Right lobe of liver (tissue), 6 donors: ENCODE data around the gene ZMYND11. TPM values are rescaled to one million over a fixed set of nuclear protein-coding genes. Genes with fewer than 3 reads are reported as not detected.

ENCODE experiments used
- ATAC-seq, 4 donors: fragments of 200-7000 bp; cut with Tn5 transposase; one replicate each; pipeline ENCODE4 v1.9.1; 2020; ENCODE audit warnings: mild to moderate bottlenecking in 4 of 4, moderate library complexity in 4 of 4
- DNase-seq, 3 donors: peaks; one replicate each; pipeline ENCODE4 v3.0.0-alpha.2; 2020
- H3K27ac ChIP-seq, 3 donors: fragments of 200-600 bp; one replicate each; pipeline ENCODE4 v1.8.0; 2022
- H3K27me3 ChIP-seq, 2 donors: fragments of 200-600 bp; one replicate each; pipeline ENCODE4 v1.8.0; 2022
- H3K36me3 ChIP-seq, 4 donors: fragments of 200-600 bp; sonication (generic) in 1 of 4; one replicate each; pipeline versions ENCODE4 v1.5.1 to v1.8.0; 2017 to 2022; ENCODE audit warnings: control low read depth in 1 of 4
- H3K4me1 ChIP-seq, 4 donors: fragments of 200-600 bp; sonication (generic) in 1 of 4; one replicate each; pipeline versions ENCODE4 v1.5.1 to v1.8.0; 2017 to 2022; ENCODE audit warnings: control low read depth in 1 of 4
- H3K4me3 ChIP-seq, 3 donors: fragments of 200-600 bp; one replicate each; pipeline ENCODE4 v1.8.0; 2022
- H3K9me3 ChIP-seq, 4 donors: fragments of 200-600 bp; sonication (generic) in 1 of 4; one replicate each; pipeline versions ENCODE4 v1.5.1 to v1.8.0; 2017 to 2022; ENCODE audit warnings: control low read depth in 1 of 4
- CTCF ChIP-seq, 4 donors: fragments of 200-600 bp in 3 of 4; fragments of 450-650 bp in 1 of 4; IDR thresholded peaks; one replicate each; pipeline versions ENCODE4 v1.5.1 to v1.8.0; 2016 to 2022; ENCODE audit warnings: antibody characterized with exemption in 4 of 4, mild to moderate bottlenecking in 2 of 4
- POLR2A ChIP-seq: fragments of 450-650 bp; IDR thresholded peaks from one replicate; pipeline ENCODE4 v1.6.1; 2017; ENCODE audit warnings: antibody characterized with exemption, mild to moderate bottlenecking
- WGBS: methylation state at CpG from one replicate; pipeline ENCODE4 v1.1.6; 2018; ENCODE audit warnings: low coverage, low lambda C conversion rate; ENCODE audit not compliant: insufficient coverage; ENCODE audit errors: missing lambda C conversion rate; 5-methylcytosine and 5-hydroxymethylcytosine counted together
- intact Hi-C, 2 donors: fragments of 100-400 bp; cut with DNase I; formaldehyde crosslinking; loops; one replicate each; pipeline versions ENCODE4 v1.11.2 to v1.14.1; 2022
- long read RNA-seq: library from polyadenylated mRNA; unstranded; transcript quantifications from one replicate; pipeline ENCODE4 v2.0.0, GENCODE V29; 2019
- total RNA-seq, 6 experiments: library from RNA; depleted of rRNA in 2 of 6; stranded (reverse); fragments of >200 nt in 2 of 6; fragmentation: NEBNext Ultra II Directional in 3 of 6; extraction: Animal tissue kit (Norgen Biotek cat#: 25700) in 3 of 6; gene quantifications; one replicate each; pipeline versions ENCODE4 v1.1.0 to v1.2.4, GENCODE V29; 2016 to 2023
- donor health status: DM: no; HTN: yes; CAD: no.
- donor health status: DM: no; HTN: no; CAD: no.
- donor health status: DM: no; HTN: no; CAD: no.
- donor health status: DM: no; HTN: yes; CAD: no.
- donor health status: DM: no; HTN: yes; CAD: no.

The ZMYND11 gene
- total RNA-seq, result 10 to 100 TPM; 22.5 to 30.6 (median 24.4) TPM
- long read RNA-seq, partial matches to known transcripts, result 1 of 3 reads
- long read RNA-seq, other reads (novel, unspliced or antisense), result 2 of 3 reads

DNA sequence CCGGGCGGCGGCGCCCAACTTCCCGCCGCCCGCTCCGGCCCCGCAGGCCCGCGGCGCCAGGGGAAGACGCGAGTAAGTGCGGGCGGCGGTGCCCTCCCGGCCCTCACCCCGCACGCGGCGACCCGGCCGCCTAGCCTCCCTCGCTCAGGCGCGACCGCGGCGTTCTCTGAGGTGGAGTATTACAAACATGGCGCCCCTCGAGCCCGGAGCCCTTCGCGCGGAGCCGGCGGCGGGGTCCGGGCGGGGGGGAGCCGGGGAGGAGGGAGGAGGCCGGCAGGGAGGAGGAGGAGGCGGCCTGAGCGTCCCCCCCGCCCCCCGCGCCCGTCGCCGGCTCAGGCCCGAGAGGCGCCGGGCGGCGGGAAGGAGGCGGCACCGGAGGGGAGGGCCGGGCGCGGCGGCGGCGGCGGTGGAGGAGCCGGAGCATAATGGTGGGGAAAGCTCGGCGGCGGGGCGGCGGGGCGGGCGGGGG is at the start of gene ZMYND11:
Gene ZMYND11 (plus strand): TSS at position 324 of the 469 bp plus-strand sequence. CDS start 44,558 bp downstream, outside the sequence.
- Histone ChIP-seq H3K4me1 (peaks cover 0 to 11% (median 4%) of the 10 kb centered on the region in 4 donors), H3K9me3 (no peaks in the 10 kb centered on the region), H3K4me3 (peak within 1 kb of the TSS; percentile 57 to 78 (median 75)), H3K27me3 (no peaks in the 10 kb centered on the region), H3K27ac (peak within 1 kb of the TSS; percentile 86 to 97 (median 88)), H3K36me3 (no peaks in the 10 kb centered on the region)
- 0% methylated on average over 29 of the region's 73 CpGs for WGBS
- DNase-seq (peak; percentile 71 to 78 (median 73)), ATAC-seq (peak; percentile 62 to 87 (median 78))
- TF ChIP-seq POLR2A (no peak), CTCF (IDR thresholded peaks at IDR 0.05) (no peak)
- intact Hi-C loops, result no loop called here

DNA sequence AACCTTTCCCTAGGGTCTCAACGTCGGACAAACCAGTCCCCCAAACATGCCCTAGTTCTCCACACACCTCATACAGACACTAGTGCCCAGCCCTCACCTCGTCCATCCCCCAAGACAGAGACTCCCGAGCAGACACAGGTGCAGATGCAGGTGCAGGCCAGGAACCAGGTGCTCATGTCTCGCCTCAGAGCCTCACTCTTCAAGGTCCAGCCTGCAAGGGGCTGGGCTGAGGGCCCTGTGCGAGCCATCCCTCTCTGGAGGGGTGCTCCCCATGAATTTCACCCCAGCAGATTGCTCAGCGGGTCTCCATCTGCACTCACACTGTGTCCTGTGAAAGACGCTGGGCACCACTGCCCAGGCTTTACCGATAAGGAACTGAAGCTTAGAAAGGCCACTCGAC is 49.2 kb upstream of the ZMYND11 start:
- Histone ChIP-seq H3K36me3 (no peaks in the 10 kb centered on the region), H3K4me1 (no peaks in the 10 kb centered on the region), H3K9me3 (no peaks in the 10 kb centered on the region), H3K27me3 (no peaks in the 10 kb centered on the region), H3K4me3 (no peak overlapping the region), H3K27ac (no peak overlapping the region)
- no peak for TF ChIP-seq POLR2A
- no CpG with 5 or more reads among the region's 10 CpGs for WGBS
- no peak for DNase-seq
- intact Hi-C loops, result no loop called here
- no peak for ATAC-seq

DNA sequence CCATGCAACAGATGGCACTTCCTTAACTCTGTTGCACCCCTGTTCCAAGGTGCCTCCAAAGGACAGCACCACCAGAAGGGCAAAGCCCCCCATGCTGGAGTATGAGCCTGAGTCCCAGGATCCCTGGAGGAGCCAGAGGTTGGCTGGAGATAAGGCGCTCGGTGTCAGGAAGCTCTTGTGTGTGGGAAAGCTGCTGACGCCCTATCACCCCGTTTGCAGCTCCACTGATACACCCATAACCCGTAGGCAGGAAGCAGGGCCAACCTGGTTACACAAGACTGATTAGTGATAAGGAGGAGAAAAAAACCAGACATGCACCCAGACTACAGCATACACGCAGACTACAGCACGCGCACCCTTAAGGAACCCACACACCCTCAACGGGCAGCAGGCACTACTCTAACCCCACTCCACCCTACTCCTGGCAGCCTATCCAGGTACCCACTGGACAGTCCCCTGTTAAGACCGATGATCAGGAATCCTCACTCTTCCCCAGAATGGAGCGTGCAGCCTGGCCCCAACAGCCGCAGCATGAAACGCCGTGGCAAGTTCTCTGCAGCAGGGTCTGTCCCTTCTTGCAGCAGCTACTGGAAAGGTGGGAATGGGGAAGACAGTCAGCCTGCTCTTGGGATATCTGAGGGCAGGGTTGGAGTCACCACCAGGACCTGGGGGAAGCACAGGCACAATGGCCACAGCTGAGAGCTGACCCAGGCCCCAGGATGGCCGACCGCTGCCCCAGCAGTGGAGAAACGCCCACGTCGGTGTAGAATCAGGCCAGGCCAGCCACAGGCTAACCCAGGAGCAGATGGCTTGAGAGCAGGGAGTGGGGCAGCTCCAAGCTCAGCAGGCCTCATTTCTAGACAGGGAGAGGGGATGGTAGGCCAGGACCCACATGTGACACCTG is 47.8 kb upstream of the ZMYND11 start:
- Histone ChIP-seq H3K27ac (no peak overlapping the region), H3K4me1 (no peaks in the 10 kb centered on the region), H3K27me3 (no peaks in the 10 kb centered on the region), H3K9me3 (no peaks in the 10 kb centered on the region), H3K4me3 (no peak overlapping the region), H3K36me3 (no peaks in the 10 kb centered on the region)
- TF ChIP-seq POLR2A, result no peak
- no peak for TF ChIP-seq CTCF (IDR thresholded peaks at IDR 0.05)
- intact Hi-C loops, result no loop called here
- WGBS, result 36% methylated on average over 3 of the region's 19 CpGs
- DNase-seq, result no peak
- ATAC-seq, result peak in 1 of 4 donors; percentile 16

DNA sequence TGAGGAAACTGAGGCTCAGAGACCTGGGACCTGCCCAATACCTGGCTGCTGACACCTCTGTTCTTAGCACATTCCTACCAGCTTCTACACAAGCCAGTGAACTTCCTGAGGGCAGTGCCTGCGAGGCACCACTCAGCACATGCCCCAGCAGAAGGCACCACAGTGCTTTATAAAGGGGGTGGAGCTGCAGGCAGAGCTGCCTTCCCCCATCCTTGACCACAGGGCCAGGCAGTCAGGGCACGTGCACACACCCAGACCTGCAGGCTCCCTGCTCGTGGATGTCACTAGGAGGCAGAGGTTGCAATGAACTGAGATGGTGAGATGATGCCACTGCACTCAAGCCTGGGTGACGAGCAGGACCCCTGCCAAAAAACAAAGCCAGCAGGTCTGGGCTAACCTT is 47.0 kb upstream of the ZMYND11 start:
- intact Hi-C loops, result no loop called here
- 53% methylated on average over 3 of the region's 4 CpGs for WGBS
- no peaks in the 10 kb centered on the region for H3K27me3 ChIP-seq
- no peak overlapping the region for H3K4me3 ChIP-seq
- no peaks in the 10 kb centered on the region for H3K9me3 ChIP-seq
- no peak for ATAC-seq
- H3K27ac ChIP-seq, result no peak overlapping the region
- H3K36me3 ChIP-seq, result no peaks in the 10 kb centered on the region
- no peak for DNase-seq
- TF ChIP-seq POLR2A (no peak), CTCF (IDR thresholded peaks at IDR 0.05) (no peak)
- H3K4me1 ChIP-seq, result no peaks in the 10 kb centered on the region

DNA sequence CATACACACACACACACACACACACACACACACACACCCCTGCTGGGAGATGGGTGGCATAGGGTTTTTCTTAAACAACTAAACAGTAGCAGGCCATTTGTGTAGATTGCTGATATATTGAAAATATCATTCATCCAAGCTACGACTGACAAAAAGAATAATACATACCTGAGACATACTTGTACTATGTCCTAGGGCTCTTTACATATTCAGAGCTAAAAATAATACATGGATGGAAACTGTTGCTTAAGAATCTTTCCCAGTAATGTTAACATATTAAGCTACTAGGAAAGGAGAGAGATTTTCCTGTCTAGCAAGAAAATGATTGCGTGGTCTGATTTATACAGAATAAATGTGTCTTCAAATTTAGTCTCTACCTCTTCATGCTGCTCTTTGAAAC is 46.0 kb upstream of the ZMYND11 start:
- WGBS, result 92% methylated on average over 2 of the region's 2 CpGs
- no peak for ATAC-seq

More for the DNA sequence above, 46.0 kb upstream of the ZMYND11 start:
- H3K4me1 ChIP-seq, result no peaks in the 10 kb centered on the region
- no peaks in the 10 kb centered on the region for H3K27me3 ChIP-seq
- no peak for TF ChIP-seq POLR2A
- no peak for TF ChIP-seq CTCF (IDR thresholded peaks at IDR 0.05)
- intact Hi-C loops, result no loop called here
- no peak overlapping the region for H3K4me3 ChIP-seq
- H3K27ac ChIP-seq, result no peak overlapping the region
- H3K36me3 ChIP-seq, result no peaks in the 10 kb centered on the region
- no peaks in the 10 kb centered on the region for H3K9me3 ChIP-seq
- no peak for DNase-seq
